ENCODE measurements around the gene THAP9. TPM values are rescaled to one million over a fixed set of nuclear protein-coding genes. Genes with fewer than 3 reads are reported as not detected.

THAP9 gene
- polyA plus RNA-seq, 1 of the 3 experiments (the other 2 are of a cell fraction), result 1.5 TPM

DNA sequence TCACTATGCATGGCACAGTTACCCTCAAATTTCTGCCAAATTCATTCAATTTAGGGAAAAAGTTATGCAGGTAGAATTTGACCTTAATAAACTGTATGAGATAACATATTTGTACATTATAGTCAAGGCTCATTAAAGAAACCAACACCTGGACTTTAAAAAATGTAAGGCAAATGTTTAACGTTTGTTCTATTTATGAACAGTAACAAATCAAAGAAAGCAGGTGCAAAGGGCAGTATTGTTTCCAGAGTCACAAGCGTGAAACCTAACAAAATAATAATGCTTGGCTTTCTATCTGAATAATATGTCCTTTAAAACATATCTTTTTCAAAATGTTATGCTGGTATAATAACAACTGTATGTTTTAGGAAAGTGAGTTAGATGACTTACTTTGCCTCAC, 68.9 kb downstream of the THAP9 start:
- TF ChIP-seq TCF12 (IDR thresholded peaks at IDR 0.05) (no peak), TAF1 (IDR thresholded peaks at IDR 0.05; ENCODE audit: borderline replicate concordance, low read depth, low read length) (no peak), RCOR1 (IDR thresholded peaks at IDR 0.05; ENCODE audit: low read length) (no peak), TEAD4 (IDR thresholded peaks at IDR 0.05; ENCODE audit: borderline replicate concordance, insufficient read depth) (no peak), POLR2AphosphoS5 (IDR thresholded peaks at IDR 0.05; ENCODE audit: low read depth, low read length) (no peak)
- TF ChIP-seq, protein P1, sequence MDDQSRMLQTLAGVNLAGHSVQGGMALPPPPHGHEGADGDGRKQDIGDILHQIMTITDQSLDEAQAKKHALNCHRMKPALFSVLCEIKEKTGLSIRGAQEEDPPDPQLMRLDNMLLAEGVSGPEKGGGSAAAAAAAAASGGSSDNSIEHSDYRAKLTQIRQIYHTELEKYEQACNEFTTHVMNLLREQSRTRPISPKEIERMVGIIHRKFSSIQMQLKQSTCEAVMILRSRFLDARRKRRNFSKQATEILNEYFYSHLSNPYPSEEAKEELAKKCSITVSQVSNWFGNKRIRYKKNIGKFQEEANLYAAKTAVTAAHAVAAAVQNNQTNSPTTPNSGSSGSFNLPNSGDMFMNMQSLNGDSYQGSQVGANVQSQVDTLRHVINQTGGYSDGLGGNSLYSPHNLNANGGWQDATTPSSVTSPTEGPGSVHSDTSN (IDR thresholded peaks at IDR 0.05), result no peak
- Histone ChIP-seq H3K36me3 (replicated peaks in 1 of 2; ENCODE audit: control insufficient read depth in 1 of 2, insufficient read depth in 2 of 2, low read length in 1 of 2) (peaks cover 20% of the 10 kb centered on the region in 2 experiments), H3K4me3 (ENCODE audit: low read depth in 2 of 2, low read length in 1 of 2) (no peak overlapping the region), H3K27me3 (ENCODE audit: insufficient read depth) (no peaks in the 10 kb centered on the region), H3K27ac (ENCODE audit: low read depth in 2 of 2, low read length in 1 of 2) (no peak overlapping the region), H3K4me1 (ENCODE audit: control insufficient read depth in 1 of 2, insufficient read depth in 2 of 2, low read depth in 1 of 2, low read length in 1 of 2) (no peaks in the 10 kb centered on the region), H4K20me1 (ENCODE audit: insufficient read depth) (no peaks in the 10 kb centered on the region), H3F3A (replicated peaks; ENCODE audit: insufficient read depth) (no peaks in the 10 kb centered on the region), H3K4me2 (no peak overlapping the region), H3K79me2 (ENCODE audit: insufficient read depth) (no peaks in the 10 kb centered on the region), H3K9me3 (no peaks in the 10 kb centered on the region), H3K9ac (no peak overlapping the region), H3K9me2 (no peaks in the 10 kb centered on the region), H2AFZ (ENCODE audit: low read depth) (no peak overlapping the region)
- CTCF ChIA-PET, result no interaction called here
- DNase-seq, result no peak
- 99% methylated on average over 2 of the region's 2 CpGs for WGBS (ENCODE audit: low lambda C conversion rate)
- POLR2A ChIA-PET, result no interaction called here

Small RNAs within 50 kb of the gene (small RNA-seq; reads per million reads assigned to genes)
- gene RF00019, result 0 reads per million in 7 experiments

Other genes starting within 250 kb of the THAP9 start
- gene SCD5, start 101.9 kb upstream of the THAP9 start, polyA plus RNA-seq (2012; rRNA removed), result 23.7 and 28.0 TPM in 2 replicates
- 147 and 191 TPM in 2 replicates for gene SEC31A, start 9.6 kb upstream of the THAP9 start, polyA plus RNA-seq (2012; rRNA removed)
- gene LIN54, start 110.1 kb downstream of the THAP9 start, polyA plus RNA-seq (2012; rRNA removed), result 6.4 and 8.0 TPM in 2 replicates
- gene COPS4, start 134.4 kb downstream of the THAP9 start, polyA plus RNA-seq (2012; rRNA removed), result 32.2 and 33.9 TPM in 2 replicates
- gene PLAC8, start 214.0 kb downstream of the THAP9 start, polyA plus RNA-seq (2012; rRNA removed), result 11.2 and 11.3 TPM in 2 replicates

Measured in SK-N-SH (cell line).